GM12878 (cell line): Measurements from ENCODE around the gene GPR18. TPM values are rescaled to one million over a fixed set of nuclear protein-coding genes. Genes with fewer than 3 reads are reported as not detected.

ENCODE experiments used
- CBFB ChIP-seq: IDR thresholded peaks from 2 replicates; pipeline ENCODE4 v1.6.1; 2016; ENCODE audit warnings: antibody characterized with exemption, low read depth
- CREB1 ChIP-seq: IDR thresholded peaks from 2 replicates; pipeline ENCODE4 v1.6.1; 2012; ENCODE audit warnings: low read depth, mild to moderate bottlenecking, inconsistent platforms
- EED ChIP-seq: sonication (generic); IDR thresholded peaks from 2 replicates; pipeline ENCODE4 v1.6.1; 2016; ENCODE audit warnings: antibody characterized with exemption, low read depth
- ETV6 ChIP-seq, 2 experiments: fragments of 450-650 bp in 1 of 2; IDR thresholded peaks in 1 of 2; conservative IDR thresholded peaks in 1 of 2; 2 replicates each; pipeline ENCODE4 v1.6.1; 2014; ENCODE audit warnings: antibody characterized with exemption in 1 of 2, borderline replicate concordance in 1 of 2, low read depth in 1 of 2, mild to moderate bottlenecking in 1 of 2, moderate library complexity in 1 of 2
- IRF4 ChIP-seq: IDR thresholded peaks from 2 replicates; pipeline ENCODE4 v1.6.1; 2011; ENCODE audit warnings: low read depth, low read length
- JUNB ChIP-seq: IDR thresholded peaks from 2 replicates; pipeline ENCODE4 v1.6.1; 2016; ENCODE audit warnings: antibody characterized with exemption, mild to moderate bottlenecking
- JUND ChIP-seq: IDR thresholded peaks from 2 replicates; pipeline ENCODE4 v1.6.1; 2012; ENCODE audit warnings: low read depth, mild to moderate bottlenecking, low read length, improper control_type of control experiment, moderate library complexity
- NBN ChIP-seq: fragments of 450-650 bp; IDR thresholded peaks from 2 replicates; pipeline ENCODE4 v1.6.1; 2016
- PAX5 ChIP-seq: IDR thresholded peaks from 2 replicates; pipeline ENCODE4 v1.6.1; 2011; ENCODE audit warnings: low read depth, low read length, borderline replicate concordance
- POU2F2 ChIP-seq: IDR thresholded peaks from 3 replicates; pipeline ENCODE4 v1.6.1; 2011; ENCODE audit warnings: low read depth, mild to moderate bottlenecking, low read length, borderline replicate concordance
- RAD21 ChIP-seq: IDR thresholded peaks from 2 replicates; pipeline ENCODE4 v1.6.1; 2011; ENCODE audit warnings: mild to moderate bottlenecking, low read depth, low read length, moderate library complexity; ENCODE audit not compliant: insufficient read depth
- RBBP5 ChIP-seq: fragments of 200-600 bp; sonication (generic); conservative IDR thresholded peaks from 2 replicates; pipeline ENCODE4 v1.6.1; 2016
- TCF3 ChIP-seq: IDR thresholded peaks from 2 replicates; pipeline ENCODE4 v1.6.1; 2012; ENCODE audit warnings: low read depth, mild to moderate bottlenecking, low read length, borderline replicate concordance; ENCODE audit not compliant: insufficient read depth
- ZBED1 ChIP-seq: IDR thresholded peaks from 2 replicates; pipeline ENCODE4 v1.6.1; 2016; ENCODE audit warnings: borderline replicate concordance
- polyA plus RNA-seq, 11 experiments: library from polyadenylated mRNA; depleted of rRNA in 4 of 11; unstranded in 6 of 11; stranded (reverse) in 5 of 11; fragments of >200 nt; fragmentation: Nextera tagmentation in 4 of 11; fragmentation: Illumina TruSeq in 1 of 11; extraction: Ambion mirVana in 4 of 11; extraction: Trizol in 1 of 11; gene quantifications; 1 replicate in 1 of 11; 2 replicates in 10 of 11; pipeline versions ENCODE4 v1.2.1 to v1.2.3, GENCODE V29; 2011 to 2016; ENCODE audit warnings: inconsistent platforms in 2 of 11, missing spikeins in 2 of 11, low read depth in 1 of 11
- total RNA-seq, 4 experiments: library from RNA; depleted of rRNA in 3 of 4; stranded (reverse); fragments of >200 nt in 3 of 4; fragmentation: Illumina TruSeq in 1 of 4; extraction: Trizol in 1 of 4; gene quantifications; 2 replicates each; pipeline versions ENCODE4 v1.2.1 to v1.2.3, GENCODE V29; 2013 to 2021
- TF ChIP-seq, protein P1 (sequence below): fragments of 450-650 bp; IDR thresholded peaks from 2 replicates; pipeline ENCODE4 v1.6.1; 2017; ENCODE audit warnings: mild to moderate bottlenecking, moderate library complexity
- TF ChIP-seq, protein P2 (sequence below): fragments of 450-650 bp; IDR thresholded peaks from 2 replicates; pipeline ENCODE4 v1.6.1; 2016; ENCODE audit warnings: mild to moderate bottlenecking
- TF ChIP-seq, protein P3 (sequence below): fragments of 450-650 bp; IDR thresholded peaks from 2 replicates; pipeline ENCODE4 v1.6.1; 2017; ENCODE audit warnings: mild to moderate bottlenecking, moderate library complexity
- TF ChIP-seq, protein P4 (sequence below): IDR thresholded peaks from 2 replicates; pipeline ENCODE4 v1.6.1; 2011; ENCODE audit warnings: borderline replicate concordance, low read depth, mild to moderate bottlenecking, moderate library complexity, low read length; ENCODE audit not compliant: insufficient read depth, poor library complexity, severe bottlenecking
- TF ChIP-seq, protein P5 (sequence below): IDR thresholded peaks from 2 replicates; pipeline ENCODE4 v1.6.1; 2011; ENCODE audit warnings: low read depth, low read length, improper control_type of control experiment, borderline replicate concordance

The GPR18 gene
- total and polyA plus RNA-seq, 10 of the 15 experiments (the other 5 are each of a cell fraction or from before 2014, with no cell fraction given): 3.3 to 12.9 (median 5.2) TPM

DNA sequence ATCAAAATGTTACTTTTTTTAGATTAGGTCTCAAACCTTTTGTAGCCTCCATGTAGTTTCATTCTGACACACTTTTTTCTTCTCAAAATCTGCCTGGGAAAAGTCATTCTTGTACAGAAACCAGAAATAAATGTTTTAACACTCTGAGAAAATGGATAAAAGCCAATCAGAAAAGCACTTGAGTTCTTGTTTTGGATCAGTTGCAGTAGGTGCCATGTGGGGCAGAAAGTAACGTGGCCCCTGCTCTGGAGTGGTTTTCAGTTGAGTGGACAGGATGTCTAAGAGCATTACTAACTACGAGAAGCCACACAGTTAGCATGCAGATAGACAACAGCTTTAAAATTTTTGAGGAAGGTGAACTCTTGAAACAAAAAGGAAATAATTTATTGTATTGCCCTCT, 29.9 kb upstream of the GPR18 start (continued):
- TF ChIP-seq, protein P1, sequence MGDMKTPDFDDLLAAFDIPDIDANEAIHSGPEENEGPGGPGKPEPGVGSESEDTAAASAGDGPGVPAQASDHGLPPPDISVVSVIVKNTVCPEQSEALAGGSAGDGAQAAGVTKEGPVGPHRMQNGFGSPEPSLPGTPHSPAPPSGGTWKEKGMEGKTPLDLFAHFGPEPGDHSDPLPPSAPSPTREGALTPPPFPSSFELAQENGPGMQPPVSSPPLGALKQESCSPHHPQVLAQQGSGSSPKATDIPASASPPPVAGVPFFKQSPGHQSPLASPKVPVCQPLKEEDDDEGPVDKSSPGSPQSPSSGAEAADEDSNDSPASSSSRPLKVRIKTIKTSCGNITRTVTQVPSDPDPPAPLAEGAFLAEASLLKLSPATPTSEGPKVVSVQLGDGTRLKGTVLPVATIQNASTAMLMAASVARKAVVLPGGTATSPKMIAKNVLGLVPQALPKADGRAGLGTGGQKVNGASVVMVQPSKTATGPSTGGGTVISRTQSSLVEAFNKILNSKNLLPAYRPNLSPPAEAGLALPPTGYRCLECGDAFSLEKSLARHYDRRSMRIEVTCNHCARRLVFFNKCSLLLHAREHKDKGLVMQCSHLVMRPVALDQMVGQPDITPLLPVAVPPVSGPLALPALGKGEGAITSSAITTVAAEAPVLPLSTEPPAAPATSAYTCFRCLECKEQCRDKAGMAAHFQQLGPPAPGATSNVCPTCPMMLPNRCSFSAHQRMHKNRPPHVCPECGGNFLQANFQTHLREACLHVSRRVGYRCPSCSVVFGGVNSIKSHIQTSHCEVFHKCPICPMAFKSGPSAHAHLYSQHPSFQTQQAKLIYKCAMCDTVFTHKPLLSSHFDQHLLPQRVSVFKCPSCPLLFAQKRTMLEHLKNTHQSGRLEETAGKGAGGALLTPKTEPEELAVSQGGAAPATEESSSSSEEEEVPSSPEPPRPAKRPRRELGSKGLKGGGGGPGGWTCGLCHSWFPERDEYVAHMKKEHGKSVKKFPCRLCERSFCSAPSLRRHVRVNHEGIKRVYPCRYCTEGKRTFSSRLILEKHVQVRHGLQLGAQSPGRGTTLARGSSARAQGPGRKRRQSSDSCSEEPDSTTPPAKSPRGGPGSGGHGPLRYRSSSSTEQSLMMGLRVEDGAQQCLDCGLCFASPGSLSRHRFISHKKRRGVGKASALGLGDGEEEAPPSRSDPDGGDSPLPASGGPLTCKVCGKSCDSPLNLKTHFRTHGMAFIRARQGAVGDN: no peak; the same call in 1 of the 2 replicates
- peak; percentile 36 for TF ChIP-seq CBFB
- 0 out of 2 replicates have a peak, but pooled peaks have one; percentile 14 for TF ChIP-seq JUND
- TF ChIP-seq, protein P2, sequence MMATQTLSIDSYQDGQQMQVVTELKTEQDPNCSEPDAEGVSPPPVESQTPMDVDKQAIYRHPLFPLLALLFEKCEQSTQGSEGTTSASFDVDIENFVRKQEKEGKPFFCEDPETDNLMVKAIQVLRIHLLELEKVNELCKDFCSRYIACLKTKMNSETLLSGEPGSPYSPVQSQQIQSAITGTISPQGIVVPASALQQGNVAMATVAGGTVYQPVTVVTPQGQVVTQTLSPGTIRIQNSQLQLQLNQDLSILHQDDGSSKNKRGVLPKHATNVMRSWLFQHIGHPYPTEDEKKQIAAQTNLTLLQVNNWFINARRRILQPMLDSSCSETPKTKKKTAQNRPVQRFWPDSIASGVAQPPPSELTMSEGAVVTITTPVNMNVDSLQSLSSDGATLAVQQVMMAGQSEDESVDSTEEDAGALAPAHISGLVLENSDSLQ: 0 out of 2 replicates have a peak, but pooled peaks have one; percentile 8
- peak in 1 of 2 experiments; percentile 82; a peak in 1 of 4 replicates for TF ChIP-seq ETV6 (conservative IDR thresholded peaks at IDR 0.05 in 1 of 2, IDR thresholded peaks at IDR 0.05 in 1 of 2; ENCODE audit: borderline replicate concordance in 1 of 2, low read depth in 1 of 2)
- TF ChIP-seq, protein P3, sequence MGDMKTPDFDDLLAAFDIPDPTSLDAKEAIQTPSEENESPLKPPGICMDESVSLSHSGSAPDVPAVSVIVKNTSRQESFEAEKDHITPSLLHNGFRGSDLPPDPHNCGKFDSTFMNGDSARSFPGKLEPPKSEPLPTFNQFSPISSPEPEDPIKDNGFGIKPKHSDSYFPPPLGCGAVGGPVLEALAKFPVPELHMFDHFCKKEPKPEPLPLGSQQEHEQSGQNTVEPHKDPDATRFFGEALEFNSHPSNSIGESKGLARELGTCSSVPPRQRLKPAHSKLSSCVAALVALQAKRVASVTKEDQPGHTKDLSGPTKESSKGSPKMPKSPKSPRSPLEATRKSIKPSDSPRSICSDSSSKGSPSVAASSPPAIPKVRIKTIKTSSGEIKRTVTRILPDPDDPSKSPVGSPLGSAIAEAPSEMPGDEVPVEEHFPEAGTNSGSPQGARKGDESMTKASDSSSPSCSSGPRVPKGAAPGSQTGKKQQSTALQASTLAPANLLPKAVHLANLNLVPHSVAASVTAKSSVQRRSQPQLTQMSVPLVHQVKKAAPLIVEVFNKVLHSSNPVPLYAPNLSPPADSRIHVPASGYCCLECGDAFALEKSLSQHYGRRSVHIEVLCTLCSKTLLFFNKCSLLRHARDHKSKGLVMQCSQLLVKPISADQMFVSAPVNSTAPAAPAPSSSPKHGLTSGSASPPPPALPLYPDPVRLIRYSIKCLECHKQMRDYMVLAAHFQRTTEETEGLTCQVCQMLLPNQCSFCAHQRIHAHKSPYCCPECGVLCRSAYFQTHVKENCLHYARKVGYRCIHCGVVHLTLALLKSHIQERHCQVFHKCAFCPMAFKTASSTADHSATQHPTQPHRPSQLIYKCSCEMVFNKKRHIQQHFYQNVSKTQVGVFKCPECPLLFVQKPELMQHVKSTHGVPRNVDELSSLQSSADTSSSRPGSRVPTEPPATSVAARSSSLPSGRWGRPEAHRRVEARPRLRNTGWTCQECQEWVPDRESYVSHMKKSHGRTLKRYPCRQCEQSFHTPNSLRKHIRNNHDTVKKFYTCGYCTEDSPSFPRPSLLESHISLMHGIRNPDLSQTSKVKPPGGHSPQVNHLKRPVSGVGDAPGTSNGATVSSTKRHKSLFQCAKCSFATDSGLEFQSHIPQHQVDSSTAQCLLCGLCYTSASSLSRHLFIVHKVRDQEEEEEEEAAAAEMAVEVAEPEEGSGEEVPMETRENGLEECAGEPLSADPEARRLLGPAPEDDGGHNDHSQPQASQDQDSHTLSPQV: no peak
- TF ChIP-seq, protein P4, sequence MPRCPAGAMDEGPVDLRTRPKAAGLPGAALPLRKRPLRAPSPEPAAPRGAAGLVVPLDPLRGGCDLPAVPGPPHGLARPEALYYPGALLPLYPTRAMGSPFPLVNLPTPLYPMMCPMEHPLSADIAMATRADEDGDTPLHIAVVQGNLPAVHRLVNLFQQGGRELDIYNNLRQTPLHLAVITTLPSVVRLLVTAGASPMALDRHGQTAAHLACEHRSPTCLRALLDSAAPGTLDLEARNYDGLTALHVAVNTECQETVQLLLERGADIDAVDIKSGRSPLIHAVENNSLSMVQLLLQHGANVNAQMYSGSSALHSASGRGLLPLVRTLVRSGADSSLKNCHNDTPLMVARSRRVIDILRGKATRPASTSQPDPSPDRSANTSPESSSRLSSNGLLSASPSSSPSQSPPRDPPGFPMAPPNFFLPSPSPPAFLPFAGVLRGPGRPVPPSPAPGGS: peak; percentile 97
- TF ChIP-seq RBBP5: no peak
- TF ChIP-seq, protein P5, sequence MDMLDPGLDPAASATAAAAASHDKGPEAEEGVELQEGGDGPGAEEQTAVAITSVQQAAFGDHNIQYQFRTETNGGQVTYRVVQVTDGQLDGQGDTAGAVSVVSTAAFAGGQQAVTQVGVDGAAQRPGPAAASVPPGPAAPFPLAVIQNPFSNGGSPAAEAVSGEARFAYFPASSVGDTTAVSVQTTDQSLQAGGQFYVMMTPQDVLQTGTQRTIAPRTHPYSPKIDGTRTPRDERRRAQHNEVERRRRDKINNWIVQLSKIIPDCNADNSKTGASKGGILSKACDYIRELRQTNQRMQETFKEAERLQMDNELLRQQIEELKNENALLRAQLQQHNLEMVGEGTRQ: no peak
- TF ChIP-seq TCF3: peak; percentile 18; the same call in 1 of the 2 replicates
- peak; percentile 94 for TF ChIP-seq JUNB
- peak; percentile 72; the same call in 1 of the 2 replicates for TF ChIP-seq IRF4
- peak; percentile 76; the same call in 1 of the 2 replicates for TF ChIP-seq PAX5
- peak; percentile 22; the same call in 1 of the 2 replicates for TF ChIP-seq RAD21
- peak; percentile 90 for TF ChIP-seq EED
- TF ChIP-seq ZBED1: peak; percentile 92; the same call in 1 of the 2 replicates
- TF ChIP-seq POU2F2: peak; percentile 51; the same call in 1 of the 3 replicates
- 0 out of 2 replicates have a peak, but pooled peaks have one; percentile 31 for TF ChIP-seq NBN
- peak; percentile 36; the same call in 1 of the 2 replicates for TF ChIP-seq CREB1
